Suprapubic skin (tissue), 4 donors: ENCODE measurements around the gene SLC2A13. TPM values are rescaled to one million over a fixed set of nuclear protein-coding genes. Genes with fewer than 3 reads are reported as not detected.

Source experiments
- DNase-seq, 2 donors: peaks; one replicate each; pipeline ENCODE4 v3.0.0-alpha.2; 2019; ENCODE audit warnings: low spot score in 2 of 2
- H3K27ac ChIP-seq: fragments of 200-600 bp; sonication (generic); one replicate; pipeline ENCODE4 v1.5.1; 2019
- H3K27me3 ChIP-seq: fragments of 200-600 bp; sonication (generic); one replicate; pipeline ENCODE4 v1.5.1; 2019
- H3K36me3 ChIP-seq: fragments of 200-600 bp; sonication (generic); one replicate; pipeline ENCODE4 v1.5.1; 2019
- H3K4me1 ChIP-seq: fragments of 200-600 bp; sonication (generic); one replicate; pipeline ENCODE4 v1.5.1; 2019
- H3K4me3 ChIP-seq: fragments of 200-600 bp; sonication (generic); one replicate; pipeline ENCODE4 v1.5.1; 2019; ENCODE audit warnings: mild to moderate bottlenecking
- H3K9me3 ChIP-seq: fragments of 200-600 bp; sonication (generic); one replicate; pipeline ENCODE4 v1.5.1; 2019
- CTCF ChIP-seq, 2 donors: fragments of 200-600 bp in 1 of 2; fragments of 450-650 bp in 1 of 2; sonication (generic) in 1 of 2; IDR thresholded peaks; one replicate each; pipeline ENCODE4 v1.5.1; 2016 to 2019; ENCODE audit warnings: antibody characterized with exemption in 2 of 2, mild to moderate bottlenecking in 1 of 2, moderate library complexity in 1 of 2
- EP300 ChIP-seq: sonication (generic); formaldehyde crosslinking; IDR thresholded peaks from one replicate; pipeline ENCODE4 v1.6.1; 2017; ENCODE audit warnings: antibody characterized with exemption
- POLR2A ChIP-seq, 2 donors: fragments of 450-650 bp; IDR thresholded peaks; one replicate each; pipeline ENCODE4 v1.6.1; 2017; ENCODE audit warnings: antibody characterized with exemption in 2 of 2, mild to moderate bottlenecking in 2 of 2, moderate library complexity in 2 of 2
- POLR2AphosphoS5 ChIP-seq, 3 donors: sonication (generic); formaldehyde crosslinking; IDR thresholded peaks; one replicate each; pipeline ENCODE4 v1.6.1; 2017; ENCODE audit warnings: antibody characterized with exemption in 3 of 3
- WGBS: methylation state at CpG from one replicate; pipeline ENCODE4 v1.1.5; 2018; 5-methylcytosine and 5-hydroxymethylcytosine counted together
- total RNA-seq, 4 donors: library from RNA; depleted of rRNA; stranded (reverse); fragments of >200 nt; gene quantifications; one replicate each; pipeline ENCODE4 v1.1.0, GENCODE V29; 2016

SLC2A13 gene
- total RNA-seq, 4 donors from 2014 or later, result 10.4 to 14.1 (median 13.4) TPM

DNA sequence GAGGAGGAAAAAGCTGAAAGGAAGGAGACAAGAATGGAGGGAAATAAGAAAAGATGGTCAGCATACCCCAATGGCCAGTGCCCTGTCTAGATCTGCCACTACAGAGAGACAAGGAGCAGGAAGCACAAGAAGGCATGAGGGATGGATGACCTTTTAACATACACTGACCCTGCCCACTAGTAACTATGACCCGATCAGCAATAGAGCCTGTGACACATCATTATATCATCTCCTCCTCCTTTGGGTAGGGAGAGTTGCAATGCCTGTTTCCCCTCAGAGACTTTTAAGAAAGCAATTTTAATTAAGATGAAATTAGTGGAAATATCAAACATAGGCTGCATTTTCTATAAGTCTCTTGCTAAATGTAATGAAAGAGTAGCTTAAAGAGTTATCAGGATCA, 4.7 kb upstream of the SLC2A13 start:
- Histone ChIP-seq H3K4me3 (no peak overlapping the region), H3K9me3 (no peaks in the 10 kb centered on the region), H3K4me1 (peaks cover 12% of the 10 kb centered on the region), H3K27ac (no peak overlapping the region), H3K27me3 (peaks cover 3% of the 10 kb centered on the region), H3K36me3 (no peaks in the 10 kb centered on the region)
- TF ChIP-seq POLR2AphosphoS5 (IDR thresholded peaks at IDR 0.05), result no peak
- no peak for TF ChIP-seq POLR2A (IDR thresholded peaks at IDR 0.05)
- TF ChIP-seq CTCF (IDR thresholded peaks at IDR 0.05), result no peak
- no peak for TF ChIP-seq EP300
- WGBS, result 90% methylated on average over 1 of the region's 1 CpG
- DNase-seq, result no peak

- H3K27ac ChIP-seq, result no peak overlapping the region
- 80% methylated on average over 29 of the region's 29 CpGs for WGBS
- no peaks in the 10 kb centered on the region for H3K36me3 ChIP-seq
- DNase-seq, result no peak
- H3K9me3 ChIP-seq, result no peaks in the 10 kb centered on the region
- peaks cover 24% of the 10 kb centered on the region for H3K4me1 ChIP-seq
- peak overlapping the region; percentile 75 for H3K4me3 ChIP-seq
- no peak for TF ChIP-seq EP300
- no peak for TF ChIP-seq POLR2A (IDR thresholded peaks at IDR 0.05)
- TF ChIP-seq CTCF (IDR thresholded peaks at IDR 0.05), result no peak
- peaks cover 3% of the 10 kb centered on the region for H3K27me3 ChIP-seq
These were observed 2.1 kb upstream of the SLC2A13 start for GRCh38 chr12:40107803-40108620.

DNA sequence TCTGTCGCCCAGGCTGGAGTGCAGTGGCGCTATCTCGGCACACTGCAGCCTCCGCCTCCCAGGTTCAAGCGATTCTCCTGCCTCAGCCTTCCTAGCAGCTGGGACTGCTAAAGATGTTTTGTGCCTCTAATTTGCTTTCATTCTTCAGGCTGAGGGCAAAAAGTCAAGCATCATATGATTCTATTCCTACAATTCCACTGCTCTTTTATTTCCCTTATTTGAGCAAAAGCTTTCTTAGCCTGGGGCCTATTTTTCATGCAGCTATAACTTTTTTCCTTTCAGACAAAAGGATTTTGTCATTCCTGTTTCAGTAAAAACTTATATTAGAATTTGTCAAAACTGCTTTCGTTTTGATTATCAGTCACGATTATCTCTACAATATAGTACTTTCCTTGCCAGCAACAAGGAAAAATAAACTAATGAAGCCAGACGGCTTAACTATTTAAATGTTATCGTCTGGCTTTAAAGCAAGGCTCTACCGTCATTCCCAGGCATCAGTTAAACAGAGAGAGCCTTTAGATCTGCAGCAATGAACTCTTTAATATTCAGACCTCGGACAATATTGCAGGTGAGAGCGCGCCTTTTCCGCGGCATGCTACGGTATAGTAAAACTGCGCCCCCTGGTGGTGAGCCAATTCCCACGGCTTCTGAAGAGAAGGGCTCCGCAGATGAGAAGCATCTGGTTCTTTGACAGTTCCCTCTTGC, 1.4 kb upstream of the SLC2A13 start:
- Histone ChIP-seq H3K36me3 (no peaks in the 10 kb centered on the region), H3K9me3 (no peaks in the 10 kb centered on the region), H3K27me3 (peaks cover 3% of the 10 kb centered on the region), H3K4me1 (peaks cover 24% of the 10 kb centered on the region), H3K27ac (no peak overlapping the region), H3K4me3 (peak overlapping the region; percentile 75)
- TF ChIP-seq POLR2AphosphoS5 (IDR thresholded peaks at IDR 0.05), result no peak
- TF ChIP-seq CTCF (IDR thresholded peaks at IDR 0.05), result peak; percentile 81 to 89
- WGBS, result 16% methylated on average over 19 of the region's 19 CpGs
- peak; percentile 93 to 95 for DNase-seq

DNA sequence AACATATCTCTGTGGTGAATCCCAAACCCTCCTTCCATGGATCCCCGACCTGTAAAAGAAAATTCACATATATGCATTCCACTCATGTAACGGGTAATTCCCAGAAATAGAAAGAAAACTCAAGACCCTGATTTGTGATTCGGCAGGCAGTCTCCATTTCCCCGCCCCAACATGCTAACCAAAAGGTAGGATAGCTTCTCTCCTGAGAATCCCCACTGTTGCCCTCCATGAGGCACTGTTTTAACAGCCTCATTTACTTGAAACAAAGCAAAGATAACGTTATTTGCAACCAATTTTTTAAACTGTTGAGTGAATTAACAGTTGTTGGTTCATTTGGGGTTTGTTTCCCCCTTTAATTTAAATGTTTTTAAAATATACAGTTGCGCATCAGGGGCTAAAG, 774 bp upstream of the SLC2A13 start:
- H3K27me3 ChIP-seq, result peaks cover 3% of the 10 kb centered on the region
- H3K27ac ChIP-seq, result peak overlapping the region; percentile 86
- WGBS, result 50% methylated on average over 6 of the region's 6 CpGs
- DNase-seq, result no peak
- peak overlapping the region; percentile 75 for H3K4me3 ChIP-seq
- no peaks in the 10 kb centered on the region for H3K9me3 ChIP-seq
- H3K36me3 ChIP-seq, result no peaks in the 10 kb centered on the region
- no peak for TF ChIP-seq CTCF (IDR thresholded peaks at IDR 0.05)
- TF ChIP-seq EP300, result no peak
- no peak for TF ChIP-seq POLR2AphosphoS5 (IDR thresholded peaks at IDR 0.05)
- no peak for TF ChIP-seq POLR2A (IDR thresholded peaks at IDR 0.05)
- peaks cover 24% of the 10 kb centered on the region for H3K4me1 ChIP-seq

DNA sequence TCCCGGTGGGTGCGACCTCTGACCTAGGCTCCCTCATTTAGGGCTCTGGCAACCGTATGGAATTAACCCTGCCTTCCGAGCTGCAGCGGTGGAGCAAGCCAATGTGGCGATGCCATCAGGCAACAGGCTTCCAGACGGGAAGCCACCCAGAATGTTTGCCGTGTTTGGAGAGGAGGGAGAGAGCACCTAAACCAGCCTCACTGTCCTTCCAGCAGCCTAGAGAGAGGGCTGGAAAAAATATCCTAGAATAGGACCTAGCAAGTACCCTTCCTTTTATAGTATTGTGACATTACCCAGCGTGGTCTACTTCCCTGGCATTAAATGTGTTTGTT, 287 bp upstream of the SLC2A13 start:
- H3K4me1 ChIP-seq, result peaks cover 24% of the 10 kb centered on the region
- TF ChIP-seq POLR2AphosphoS5 (IDR thresholded peaks at IDR 0.05) (no peak), EP300 (no peak), CTCF (IDR thresholded peaks at IDR 0.05) (no peak), POLR2A (IDR thresholded peaks at IDR 0.05) (no peak)
- DNase-seq, result no peak
- H3K36me3 ChIP-seq, result no peaks in the 10 kb centered on the region
- peaks cover 3% of the 10 kb centered on the region for H3K27me3 ChIP-seq
- peak overlapping the region; percentile 75 for H3K4me3 ChIP-seq
- WGBS, result 19% methylated on average over 7 of the region's 9 CpGs
- no peaks in the 10 kb centered on the region for H3K9me3 ChIP-seq
- H3K27ac ChIP-seq, result peak overlapping the region; percentile 86
